AG10803 (cell line): ENCODE results near the gene VSNL1.

Experiments
- DNase-seq: peaks from one replicate; pipeline ENCODE4 v3.0.0; 2010; ENCODE audit warnings: low read depth
- H3K4me3 ChIP-seq: 2 replicates; pipeline ENCODE4 v1.5.1; 2011; ENCODE audit warnings: mild to moderate bottlenecking, low read length, control low read depth
- TF ChIP-seq, protein P1 (sequence below): conservative IDR thresholded peaks from 2 replicates; pipeline ENCODE4 v1.5.1; 2011; ENCODE audit warnings: mild to moderate bottlenecking, low read length, control low read depth, inconsistent platforms

The VSNL1 gene

DNA sequence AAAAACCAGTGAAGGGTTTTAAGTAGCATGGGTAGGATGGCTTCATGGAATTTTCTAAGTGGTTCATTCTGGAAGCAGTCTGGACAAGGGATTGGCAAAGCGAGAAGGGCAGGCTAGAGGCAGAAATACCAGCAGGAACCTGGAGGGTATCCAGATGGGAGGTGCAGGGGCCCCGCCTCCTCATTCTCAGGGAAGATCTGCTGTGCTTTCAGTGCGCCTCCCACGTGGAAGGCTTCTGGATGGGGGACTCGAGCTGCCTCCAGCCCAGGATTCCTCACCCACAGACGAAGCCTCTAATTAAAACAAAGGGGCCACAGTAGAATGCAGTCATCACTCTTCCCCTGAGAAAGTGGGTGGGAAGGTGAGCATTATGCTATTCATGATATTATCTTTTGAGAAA lies 79.8 kb downstream of the VSNL1 start:
- H3K4me3 ChIP-seq = no peak overlapping the region
- TF ChIP-seq, protein P1, sequence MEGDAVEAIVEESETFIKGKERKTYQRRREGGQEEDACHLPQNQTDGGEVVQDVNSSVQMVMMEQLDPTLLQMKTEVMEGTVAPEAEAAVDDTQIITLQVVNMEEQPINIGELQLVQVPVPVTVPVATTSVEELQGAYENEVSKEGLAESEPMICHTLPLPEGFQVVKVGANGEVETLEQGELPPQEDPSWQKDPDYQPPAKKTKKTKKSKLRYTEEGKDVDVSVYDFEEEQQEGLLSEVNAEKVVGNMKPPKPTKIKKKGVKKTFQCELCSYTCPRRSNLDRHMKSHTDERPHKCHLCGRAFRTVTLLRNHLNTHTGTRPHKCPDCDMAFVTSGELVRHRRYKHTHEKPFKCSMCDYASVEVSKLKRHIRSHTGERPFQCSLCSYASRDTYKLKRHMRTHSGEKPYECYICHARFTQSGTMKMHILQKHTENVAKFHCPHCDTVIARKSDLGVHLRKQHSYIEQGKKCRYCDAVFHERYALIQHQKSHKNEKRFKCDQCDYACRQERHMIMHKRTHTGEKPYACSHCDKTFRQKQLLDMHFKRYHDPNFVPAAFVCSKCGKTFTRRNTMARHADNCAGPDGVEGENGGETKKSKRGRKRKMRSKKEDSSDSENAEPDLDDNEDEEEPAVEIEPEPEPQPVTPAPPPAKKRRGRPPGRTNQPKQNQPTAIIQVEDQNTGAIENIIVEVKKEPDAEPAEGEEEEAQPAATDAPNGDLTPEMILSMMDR = no peak
- DNase-seq = peak; percentile 34

DNA sequence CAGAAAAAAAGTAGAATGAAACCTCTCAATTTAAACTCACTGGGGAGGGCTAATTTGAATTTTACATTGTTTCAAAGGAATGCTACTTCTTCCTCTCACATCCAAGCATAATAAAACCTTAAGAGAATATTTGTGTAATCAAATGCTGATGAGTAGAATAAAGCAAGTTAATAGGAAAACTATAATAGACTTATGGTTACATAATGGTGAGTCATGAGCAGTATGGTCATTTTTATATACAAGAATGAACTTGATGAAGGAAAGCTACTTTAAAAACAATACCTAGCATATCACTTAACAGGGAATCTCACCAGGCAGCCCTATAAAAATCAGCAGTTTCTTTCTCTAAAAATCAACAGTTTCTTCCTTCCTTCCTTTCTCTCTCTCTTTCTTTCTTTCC lies 80.3 kb downstream of the VSNL1 start:
- TF ChIP-seq, protein P1 = no peak
- DNase-seq = peak; percentile 46
- no peak overlapping the region for H3K4me3 ChIP-seq

DNA sequence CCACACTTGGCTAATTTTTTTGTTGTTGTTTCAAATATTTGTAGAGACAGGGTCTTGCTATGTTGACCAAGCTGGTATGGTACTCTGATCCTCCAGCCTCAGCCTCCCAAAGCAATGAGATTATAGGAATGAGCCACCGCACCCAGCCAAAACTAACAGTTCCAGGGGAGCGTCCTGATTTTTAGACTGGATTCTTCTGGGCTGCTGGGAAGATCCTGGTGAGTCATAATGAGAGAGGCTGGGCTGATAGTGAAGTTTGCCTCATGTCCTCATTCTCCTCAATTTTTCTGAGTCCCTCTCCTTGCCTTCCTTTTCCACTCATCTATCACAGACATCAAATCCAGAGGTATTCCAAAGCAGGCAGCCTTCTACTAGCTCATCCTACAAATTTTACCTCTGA lies 81.3 kb downstream of the VSNL1 start:
- TF ChIP-seq, protein P1 = no peak
- H3K4me3 ChIP-seq = no peak overlapping the region
- DNase-seq = peak; percentile 27

- TF ChIP-seq, protein P1 = no peak
- DNase-seq = no peak
- H3K4me3 ChIP-seq = no peak overlapping the region
Measured at GRCh38 chr2:17625446-17625845, 85.0 kb downstream of the VSNL1 start.

DNA sequence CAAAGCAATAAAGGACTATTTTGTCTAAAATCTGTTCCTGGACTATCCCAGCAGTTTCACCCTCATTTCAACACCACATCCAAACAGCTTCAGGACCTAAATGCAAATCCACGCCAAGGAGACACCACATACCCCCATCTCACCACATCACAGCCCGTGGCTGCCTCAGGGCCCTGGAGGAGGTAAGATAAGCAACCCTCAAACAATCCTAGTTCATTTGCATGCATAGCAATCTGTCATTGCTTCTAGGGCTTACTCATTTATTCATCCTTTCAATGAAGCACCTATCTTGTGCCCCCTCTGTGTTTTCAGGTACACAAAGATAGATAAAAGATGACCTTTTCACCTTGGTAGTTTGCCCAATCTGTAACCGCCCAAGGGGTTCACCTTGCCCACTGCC lies 86.5 kb downstream of the VSNL1 start:
- no peak overlapping the region for H3K4me3 ChIP-seq
- TF ChIP-seq, protein P1 = no peak
- DNase-seq = no peak

DNA sequence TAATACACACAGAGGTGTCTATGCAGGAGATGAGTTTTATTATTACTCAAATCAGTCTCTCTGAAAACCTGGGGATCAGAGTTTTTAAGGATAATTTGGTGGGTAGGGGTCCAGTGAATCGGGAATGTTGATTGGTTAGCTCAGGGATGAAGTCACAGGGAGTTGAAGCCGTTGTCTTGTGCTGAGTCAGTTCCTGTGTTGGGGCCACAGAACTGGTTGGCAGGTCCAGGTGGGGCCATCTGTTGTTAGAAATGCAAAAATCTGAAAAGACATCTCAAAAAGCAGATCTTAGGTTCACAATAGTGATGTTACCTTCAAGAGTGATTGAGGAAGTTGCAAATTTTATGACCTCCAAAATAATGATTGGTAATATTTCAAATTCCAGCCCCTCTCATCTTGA lies 86.9 kb downstream of the VSNL1 start:
- no peak for DNase-seq
- TF ChIP-seq, protein P1 = no peak

GRCh38 chr2:17628349-17629261 lies 88.1 kb downstream of the VSNL1 start:
- DNase-seq = peak; percentile 4
- TF ChIP-seq, protein P1 = no peak
- H3K4me3 ChIP-seq = no peak overlapping the region

More for the DNA sequence above, 86.9 kb downstream of the VSNL1 start:
- no peak overlapping the region for H3K4me3 ChIP-seq
